ENCODE data around the gene OXLD1. TPM values are rescaled to one million over a fixed set of nuclear protein-coding genes. Genes with fewer than 3 reads are reported as not detected.

OXLD1 gene
- total RNA-seq, 1 donor from 2014 or later = 8.5 TPM

GRCh38 chr17:81702934-81703746, 36.7 kb upstream of the OXLD1 start, which contains the start of gene MRPL12:
TSS of gene MRPL12 (plus strand) at chr17:81703367. CDS start at chr17:81703502, 135 bp downstream.
- DNase-seq = peak; percentile 83

- no peak for DNase-seq
Observed at GRCh38 chr17:81701288-81702071, 35.1 kb upstream of the OXLD1 start.

GRCh38 chr17:81700353-81701287, 34.2 kb upstream of the OXLD1 start:
- DNase-seq = no peak

GRCh38 chr17:81697261-81698044, 31.0 kb upstream of the OXLD1 start:
- DNase-seq = no peak

DNA sequence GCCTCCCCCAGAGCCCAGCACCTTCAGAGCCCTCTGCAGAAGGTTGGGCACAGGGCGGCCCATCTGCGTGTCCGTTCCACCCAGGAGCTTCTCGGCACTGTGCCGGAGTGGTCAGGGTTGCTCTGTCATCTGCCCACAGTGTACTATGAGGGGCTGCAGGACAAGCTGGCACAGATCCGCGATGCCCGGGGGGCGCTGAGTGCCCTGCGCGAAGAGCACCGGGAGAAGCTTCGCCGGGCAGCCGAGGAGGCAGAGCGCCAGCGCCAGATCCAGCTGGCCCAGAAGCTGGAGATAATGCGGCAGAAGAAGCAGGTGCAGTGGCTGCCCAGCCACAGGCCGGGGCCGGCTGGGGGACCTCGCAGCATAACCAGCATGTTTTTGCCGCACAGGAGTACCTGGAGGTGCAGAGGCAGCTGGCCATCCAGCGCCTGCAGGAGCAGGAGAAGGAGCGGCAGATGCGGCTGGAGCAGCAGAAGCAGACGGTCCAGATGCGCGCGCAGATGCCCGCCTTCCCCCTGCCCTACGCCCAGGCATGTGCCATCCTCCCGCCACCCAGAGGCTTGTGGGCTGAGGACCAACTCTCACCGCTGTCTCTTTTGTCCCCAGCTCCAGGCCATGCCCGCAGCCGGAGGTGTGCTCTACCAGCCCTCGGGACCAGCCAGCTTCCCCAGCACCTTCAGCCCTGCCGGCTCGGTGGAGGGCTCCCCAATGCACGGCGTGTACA, 30.0 kb upstream of the OXLD1 start:
- no peak for DNase-seq

GRCh38 chr17:81695801-81696200, 29.4 kb upstream of the OXLD1 start:
- DNase-seq = no peak

DNA sequence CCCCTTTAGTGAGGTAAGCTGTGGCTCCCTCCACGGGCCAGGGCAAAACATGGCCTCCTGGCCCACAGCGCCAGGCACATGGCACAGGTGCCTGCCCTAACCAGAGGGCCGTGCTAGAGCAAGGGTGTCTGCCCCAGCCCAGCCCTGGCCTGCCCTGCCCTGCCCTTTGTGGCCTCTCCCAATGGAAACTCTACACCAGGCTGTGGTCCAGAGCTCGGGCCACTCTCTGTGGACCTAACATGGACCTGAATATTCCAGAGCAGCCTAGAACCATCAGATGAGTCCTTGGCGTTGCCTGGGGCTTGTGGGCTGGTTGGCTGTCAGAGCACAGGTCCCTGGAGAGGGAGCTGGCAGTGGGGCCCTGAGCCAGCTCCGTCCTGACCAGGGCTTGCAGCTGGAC, 28.8 kb upstream of the OXLD1 start:
- no peak for DNase-seq

DNA sequence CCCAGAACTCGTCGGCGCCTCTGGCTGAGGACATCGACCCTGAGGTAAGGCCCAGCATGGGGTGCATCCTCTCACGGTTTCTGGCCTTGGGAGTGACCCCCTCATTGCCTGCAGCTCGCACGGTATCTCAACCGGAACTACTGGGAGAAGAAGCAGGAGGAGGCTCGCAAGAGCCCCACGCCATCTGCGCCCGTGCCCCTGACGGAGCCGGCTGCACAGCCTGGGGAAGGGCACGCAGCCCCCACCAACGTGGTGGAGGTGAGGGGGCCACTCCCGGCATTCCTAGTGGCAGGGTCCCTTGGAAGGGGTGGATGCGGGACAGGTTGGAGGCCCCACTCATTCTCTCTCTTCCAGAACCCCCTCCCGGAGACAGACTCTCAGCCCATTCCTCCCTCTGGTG, 28.4 kb upstream of the OXLD1 start:
- DNase-seq = no peak

DNA sequence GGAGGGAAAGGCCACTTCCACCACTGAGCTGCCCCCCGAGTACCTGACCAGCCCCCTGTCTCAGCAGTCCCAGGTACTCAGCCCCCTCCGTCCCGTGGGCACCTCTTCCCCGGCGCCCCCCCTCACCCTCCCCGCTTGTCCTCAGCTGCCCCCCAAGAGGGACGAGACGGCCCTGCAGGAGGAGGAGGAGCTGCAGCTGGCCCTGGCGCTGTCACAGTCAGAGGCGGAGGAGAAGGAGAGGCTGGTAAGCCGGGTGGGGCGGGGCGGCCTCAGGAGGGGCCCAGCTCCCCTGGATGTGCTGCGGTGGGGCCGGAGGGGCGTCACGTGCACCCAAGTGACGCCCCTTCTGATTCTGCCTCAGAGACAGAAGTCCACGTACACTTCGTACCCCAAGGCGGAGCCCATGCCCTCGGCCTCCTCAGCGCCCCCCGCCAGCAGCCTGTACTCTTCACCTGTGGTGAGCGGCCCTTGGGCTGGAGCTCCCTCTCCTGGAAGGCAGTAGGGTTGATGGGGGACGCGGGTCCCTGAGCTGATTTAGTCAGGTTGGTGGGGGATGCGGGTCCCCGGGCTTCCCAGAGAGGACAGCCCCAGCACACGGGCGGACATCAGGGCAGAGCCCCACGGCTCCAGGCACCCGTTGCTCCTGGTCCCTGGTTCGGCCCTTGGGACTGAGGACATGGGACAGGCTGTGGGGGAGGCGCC, 27.3 kb upstream of the OXLD1 start:
- DNase-seq = no peak

GRCh38 chr17:81691608-81692007, 25.2 kb upstream of the OXLD1 start:
- no peak for DNase-seq

DNA sequence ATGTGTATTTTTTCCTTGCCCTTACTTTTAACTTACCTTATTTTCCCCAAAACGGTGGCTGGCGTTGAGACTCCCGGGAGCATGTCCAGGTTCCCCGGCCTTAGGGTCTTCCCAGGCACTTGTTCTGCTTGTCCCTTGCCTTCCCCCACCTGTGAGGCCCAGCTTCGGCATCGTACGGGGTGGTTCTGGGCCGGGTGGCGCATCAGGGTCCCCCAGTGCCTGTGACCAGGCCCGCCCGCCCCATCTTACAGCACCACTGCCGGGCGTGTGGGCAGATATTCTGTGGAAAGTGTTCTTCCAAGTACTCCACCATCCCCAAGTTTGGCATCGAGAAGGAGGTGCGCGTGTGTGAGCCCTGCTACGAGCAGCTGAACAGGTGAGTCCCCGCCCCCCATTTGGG, 24.8 kb upstream of the OXLD1 start:
- no peak for DNase-seq

DNA sequence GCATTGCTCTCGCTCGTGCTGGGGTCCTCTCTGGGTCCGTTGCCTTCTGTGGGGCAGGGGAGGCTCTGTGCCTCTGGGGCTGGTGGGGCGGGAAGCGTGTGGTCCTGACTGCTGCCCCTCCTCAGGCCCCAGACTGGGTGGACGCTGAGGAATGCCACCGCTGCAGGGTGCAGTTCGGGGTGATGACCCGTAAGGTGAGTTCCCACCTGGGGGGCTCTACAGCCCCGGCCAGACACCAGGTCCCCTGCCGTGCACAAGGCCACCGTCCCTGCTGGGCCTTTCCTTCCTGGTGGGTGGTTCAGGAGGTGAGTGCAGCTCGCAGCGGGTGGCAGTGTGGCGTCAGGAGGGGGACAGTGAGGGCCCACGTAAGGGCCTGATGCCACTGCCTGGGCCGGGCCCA, 24.1 kb upstream of the OXLD1 start:
- no peak for DNase-seq

DNA sequence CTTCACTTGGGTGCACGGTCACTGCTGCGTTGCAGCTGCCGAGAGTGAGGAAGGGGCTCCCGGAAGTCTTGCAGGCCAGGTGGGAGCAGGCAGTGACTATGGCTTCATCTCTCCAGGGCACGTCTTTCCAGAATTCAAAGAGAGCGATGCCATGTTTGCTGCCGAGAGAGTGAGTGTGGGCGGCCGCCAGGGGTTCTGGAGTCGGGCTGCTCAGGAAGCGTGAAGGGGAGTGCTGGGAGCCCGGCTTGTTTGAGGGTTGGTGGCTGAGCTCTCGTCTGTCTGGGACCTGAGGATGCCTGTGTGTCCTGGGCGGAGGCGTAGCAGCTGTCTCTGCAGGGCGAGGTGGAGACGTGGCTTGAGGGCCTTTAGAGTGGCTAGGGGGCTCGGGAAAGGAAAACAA, 23.7 kb upstream of the OXLD1 start:
- no peak for DNase-seq

- DNase-seq = no peak
Observed at GRCh38 chr17:81688616-81689015, 22.2 kb upstream of the OXLD1 start.

GRCh38 chr17:81687770-81688541, 21.6 kb upstream of the OXLD1 start:
- no peak for DNase-seq

DNA sequence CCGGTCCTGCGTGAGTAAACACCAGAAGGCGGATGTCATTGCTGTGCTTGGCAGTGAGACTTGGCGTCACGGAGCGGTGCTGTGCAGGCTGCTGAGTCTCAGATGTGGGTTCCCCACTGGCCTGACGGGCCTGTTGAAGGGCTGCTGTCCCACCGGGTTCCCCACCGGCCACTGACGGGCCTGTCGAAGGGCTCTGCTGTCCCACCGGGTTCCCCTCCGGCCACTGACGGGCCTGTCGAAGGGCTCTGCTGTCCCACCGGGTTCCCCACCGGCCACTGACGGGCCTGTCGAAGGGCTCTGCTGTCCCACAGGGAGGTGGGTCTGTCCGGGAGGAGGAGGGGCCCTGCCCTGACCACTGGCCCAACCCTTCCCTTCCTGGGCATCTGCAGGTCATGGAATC, 20.2 kb upstream of the OXLD1 start:
- no peak for DNase-seq

GRCh38 chr17:81685108-81685507, 18.7 kb upstream of the OXLD1 start:
- no peak for DNase-seq

DNA sequence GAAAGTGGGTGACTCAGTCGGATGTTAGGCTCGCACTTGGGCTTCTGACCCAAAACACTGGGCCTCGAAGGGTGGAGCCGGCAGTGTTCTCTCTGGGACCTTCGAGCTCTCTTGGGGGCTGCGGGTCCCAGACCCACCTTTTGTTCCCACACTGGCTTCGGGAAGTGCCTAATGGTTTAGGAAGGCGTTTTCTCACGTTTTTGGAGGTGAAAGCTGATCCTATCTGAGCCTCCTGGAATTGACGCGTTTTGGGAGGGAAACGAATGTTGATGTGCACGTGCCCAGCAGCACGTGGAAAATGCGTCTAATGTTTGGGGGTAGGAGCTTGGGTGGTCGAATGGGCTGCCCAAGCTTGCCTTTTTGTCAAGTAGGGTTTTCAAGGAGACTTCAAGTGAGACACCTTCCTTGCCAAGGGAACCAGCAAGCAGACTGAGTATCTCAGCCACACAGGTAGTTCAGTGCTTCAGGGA, 18.1 kb upstream of the OXLD1 start:
- DNase-seq = no peak

Data from skin of body (tissue), 2 donors.